Measurements from ENCODE around the gene MED13. TPM values are rescaled to one million over a fixed set of nuclear protein-coding genes. Genes with fewer than 3 reads are reported as not detected.

Gene MED13
- 65.7 TPM for total RNA-seq
- long read RNA-seq, partial matches to known transcripts = 9 of 15 reads
- long read RNA-seq, other reads (novel, unspliced or antisense) = 6 of 15 reads

GRCh38 chr17:62064791-62065563 is at the start of gene MED13:
Gene MED13, minus strand, starts transcription at chr17:62065278. Its CDS starts 73 bp downstream, at chr17:62065205.
- H3K36me3 ChIP-seq = peaks cover 14% of the 10 kb centered on the region
- peak; percentile 76 for ATAC-seq
- peak within 1 kb of the TSS; percentile 93 for H3K4me3 ChIP-seq
- peak; percentile 89 for DNase-seq
- H3K9me3 ChIP-seq = no peaks in the 10 kb centered on the region
- TF ChIP-seq, protein P1, sequence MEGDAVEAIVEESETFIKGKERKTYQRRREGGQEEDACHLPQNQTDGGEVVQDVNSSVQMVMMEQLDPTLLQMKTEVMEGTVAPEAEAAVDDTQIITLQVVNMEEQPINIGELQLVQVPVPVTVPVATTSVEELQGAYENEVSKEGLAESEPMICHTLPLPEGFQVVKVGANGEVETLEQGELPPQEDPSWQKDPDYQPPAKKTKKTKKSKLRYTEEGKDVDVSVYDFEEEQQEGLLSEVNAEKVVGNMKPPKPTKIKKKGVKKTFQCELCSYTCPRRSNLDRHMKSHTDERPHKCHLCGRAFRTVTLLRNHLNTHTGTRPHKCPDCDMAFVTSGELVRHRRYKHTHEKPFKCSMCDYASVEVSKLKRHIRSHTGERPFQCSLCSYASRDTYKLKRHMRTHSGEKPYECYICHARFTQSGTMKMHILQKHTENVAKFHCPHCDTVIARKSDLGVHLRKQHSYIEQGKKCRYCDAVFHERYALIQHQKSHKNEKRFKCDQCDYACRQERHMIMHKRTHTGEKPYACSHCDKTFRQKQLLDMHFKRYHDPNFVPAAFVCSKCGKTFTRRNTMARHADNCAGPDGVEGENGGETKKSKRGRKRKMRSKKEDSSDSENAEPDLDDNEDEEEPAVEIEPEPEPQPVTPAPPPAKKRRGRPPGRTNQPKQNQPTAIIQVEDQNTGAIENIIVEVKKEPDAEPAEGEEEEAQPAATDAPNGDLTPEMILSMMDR (IDR thresholded peaks at IDR 0.05) = no peak
- H3K27ac ChIP-seq = peak within 1 kb of the TSS; percentile 98
- intact Hi-C loops (cut with DNase I) = no loop called here
- no peaks in the 10 kb centered on the region for H3K27me3 ChIP-seq
- H3K4me1 ChIP-seq = peaks cover 41% of the 10 kb centered on the region

DNA sequence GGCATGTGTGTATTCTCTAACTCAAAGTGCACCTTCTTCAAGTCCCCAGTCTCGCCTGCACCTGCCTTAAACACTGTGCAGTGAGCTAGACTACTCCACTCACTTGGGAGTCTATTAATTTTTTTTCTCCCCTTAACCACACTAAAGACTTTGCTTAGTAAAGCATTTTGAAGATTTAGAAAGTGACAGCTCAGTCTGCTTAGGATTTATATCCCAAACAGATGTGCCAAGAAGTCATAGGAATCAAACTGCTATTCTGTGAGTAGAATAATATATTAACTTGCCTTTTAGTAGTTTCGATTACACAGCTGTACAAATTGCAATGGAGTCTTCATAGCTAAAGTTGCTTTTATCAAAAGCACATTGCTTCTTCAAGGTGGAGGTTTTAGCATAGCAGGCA is 47.2 kb upstream of the MED13 start:
- ATAC-seq = no peak
- H3K9me3 ChIP-seq = no peaks in the 10 kb centered on the region
- H3K36me3 ChIP-seq = no peaks in the 10 kb centered on the region
- H3K27me3 ChIP-seq = no peaks in the 10 kb centered on the region
- H3K4me1 ChIP-seq = no peaks in the 10 kb centered on the region
- H3K27ac ChIP-seq = no peak overlapping the region
- H3K4me3 ChIP-seq = no peak overlapping the region
- intact Hi-C loops (cut with DNase I) = no loop called here
- TF ChIP-seq, protein P1 (IDR thresholded peaks at IDR 0.05) = no peak
- no peak for DNase-seq

DNA sequence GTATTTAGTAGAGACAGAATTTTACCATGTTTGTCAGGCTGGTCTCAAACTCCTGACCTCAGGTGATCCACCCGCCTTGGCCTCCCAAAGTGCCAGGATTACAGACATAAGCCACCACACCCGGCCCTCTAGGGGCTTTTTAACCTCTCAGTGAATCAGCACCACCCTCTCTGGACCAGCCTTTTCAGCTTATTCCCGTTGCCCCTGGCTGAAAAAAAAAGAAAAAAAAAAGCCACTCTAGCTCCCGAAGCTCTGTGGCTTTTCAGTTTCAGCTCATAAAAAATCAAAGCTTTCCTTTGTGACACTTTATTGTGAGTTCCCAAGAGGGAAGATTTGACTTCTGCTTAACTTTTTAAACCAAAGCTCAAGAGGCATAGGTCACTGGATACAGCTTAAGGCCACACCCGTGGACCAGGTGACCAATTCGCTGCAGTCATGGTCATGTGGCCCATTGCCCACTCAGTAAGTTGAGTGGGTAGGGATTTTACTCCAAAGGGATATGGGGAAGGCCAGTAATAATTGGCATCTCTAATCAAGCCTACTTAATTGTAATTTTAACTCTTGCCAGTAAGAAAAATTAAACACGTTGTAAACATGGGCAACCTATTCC is 46.6 kb upstream of the MED13 start:
- no peak overlapping the region for H3K4me3 ChIP-seq
- H3K27me3 ChIP-seq = no peaks in the 10 kb centered on the region
- DNase-seq = no peak
- H3K9me3 ChIP-seq = no peaks in the 10 kb centered on the region
- peak; percentile 38 for ATAC-seq
- H3K4me1 ChIP-seq = no peaks in the 10 kb centered on the region
- no peak overlapping the region for H3K27ac ChIP-seq
- TF ChIP-seq, protein P1 (IDR thresholded peaks at IDR 0.05) = no peak
- intact Hi-C loops (cut with DNase I) = no loop called here
- no peaks in the 10 kb centered on the region for H3K36me3 ChIP-seq

DNA sequence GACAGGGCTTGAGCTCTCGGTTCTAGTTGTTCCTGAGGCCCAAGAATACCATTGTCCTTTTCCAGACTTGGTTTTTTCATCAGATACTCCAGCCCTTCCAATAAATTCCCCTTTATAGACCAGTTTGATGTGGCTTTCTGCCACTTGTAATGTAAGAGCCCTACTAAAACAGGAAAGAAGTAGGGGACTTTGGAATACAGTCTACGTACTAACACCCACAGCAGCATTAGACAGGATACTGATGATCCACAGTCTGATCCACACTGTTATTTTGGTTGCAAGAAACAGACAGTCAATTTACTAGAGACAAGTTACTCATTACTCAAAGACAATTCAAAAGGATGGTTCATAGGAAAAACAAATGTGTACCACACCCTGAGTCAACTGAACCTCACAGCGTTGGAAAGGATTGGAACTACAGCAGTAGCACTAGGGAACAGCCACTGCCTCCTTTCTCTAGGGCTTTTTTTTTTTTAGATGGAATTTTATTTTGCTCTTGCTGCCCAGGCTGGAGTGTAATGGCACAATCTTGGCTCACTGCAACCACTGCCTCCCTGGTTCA is 45.9 kb upstream of the MED13 start:
- Histone ChIP-seq H3K9me3 (no peaks in the 10 kb centered on the region), H3K27ac (no peak overlapping the region), H3K36me3 (no peaks in the 10 kb centered on the region), H3K4me3 (no peak overlapping the region), H3K4me1 (no peaks in the 10 kb centered on the region), H3K27me3 (no peaks in the 10 kb centered on the region)
- intact Hi-C loops (cut with DNase I) = no loop called here
- TF ChIP-seq, protein P1 (IDR thresholded peaks at IDR 0.05) = no peak
- ATAC-seq (no peak), DNase-seq (no peak)

- DNase-seq = no peak
- intact Hi-C loops (cut with DNase I) = no loop called here
- no peak overlapping the region for H3K4me3 ChIP-seq
- TF ChIP-seq, protein P1 (IDR thresholded peaks at IDR 0.05) = no peak
- H3K9me3 ChIP-seq = no peaks in the 10 kb centered on the region
- H3K27me3 ChIP-seq = no peaks in the 10 kb centered on the region
- no peaks in the 10 kb centered on the region for H3K4me1 ChIP-seq
- no peaks in the 10 kb centered on the region for H3K36me3 ChIP-seq
- no peak for ATAC-seq
- H3K27ac ChIP-seq = no peak overlapping the region
These were observed 44.8 kb upstream of the MED13 start for GRCh38 chr17:62109924-62110323.
